Kidney epithelial cell (primary cell): ENCODE results near the gene XAGE2. TPM values are rescaled to one million over a fixed set of nuclear protein-coding genes. Genes with fewer than 3 reads are reported as not detected.

Experiments
- DNase-seq: peaks from one replicate; pipeline ENCODE4 v3.0.0-alpha.2; 2010; ENCODE audit warnings: low read depth
- H3K27me3 ChIP-seq: 2 replicates; pipeline ENCODE4 v1.6.0; 2011; ENCODE audit warnings: low read length; ENCODE audit not compliant: control insufficient read depth, insufficient read depth
- H3K36me3 ChIP-seq: 2 replicates; pipeline ENCODE4 v1.5.1; 2011; ENCODE audit warnings: low read length; ENCODE audit not compliant: control insufficient read depth, insufficient read depth
- H3K4me3 ChIP-seq: 2 replicates; pipeline ENCODE4 v1.5.1; 2011; ENCODE audit warnings: low read depth, mild to moderate bottlenecking, control low read depth, low read length
- CTCF ChIP-seq: IDR thresholded peaks from 2 replicates; pipeline ENCODE4 v1.5.1; 2011; ENCODE audit warnings: mild to moderate bottlenecking, moderate library complexity, low read length, control low read depth, inconsistent platforms; ENCODE audit not compliant: insufficient read depth, poor library complexity, severe bottlenecking
- total RNA-seq: library from RNA; depleted of rRNA; stranded (reverse); fragments of >200 nt; gene quantifications from 2 replicates; pipeline ENCODE4 v1.2.3, GENCODE V29; 2015

XAGE2 gene
- total RNA-seq, 1 donor from 2014 or later: not detected

GRCh38 chrX:52349681-52350080, 19.1 kb upstream of the XAGE2 start:
- Histone ChIP-seq H3K4me3 (no peak overlapping the region), H3K36me3 (no peaks in the 10 kb centered on the region), H3K27me3 (no peaks in the 10 kb centered on the region)
- TF ChIP-seq CTCF: no peak
- DNase-seq: no peak

DNA sequence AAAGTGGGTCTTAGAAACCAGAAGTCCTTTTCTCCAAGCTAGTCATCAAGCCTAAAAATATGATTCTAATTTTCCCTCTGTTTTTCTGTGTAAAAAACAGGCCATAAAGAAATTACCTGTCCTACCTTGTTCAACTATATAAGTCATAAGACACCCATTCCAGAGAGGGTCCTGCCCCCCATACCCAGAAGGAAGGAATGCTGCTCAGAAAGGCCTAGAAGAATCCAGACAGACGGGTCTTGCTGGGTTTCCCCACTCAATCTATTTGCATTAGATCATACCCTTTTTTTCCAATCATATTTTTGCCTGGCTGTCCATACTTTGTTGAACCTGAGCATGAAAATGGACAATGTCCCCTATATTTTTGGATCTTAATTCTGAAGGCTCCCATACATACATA, 16.3 kb upstream of the XAGE2 start:
- DNase-seq: no peak
- no peaks in the 10 kb centered on the region for H3K36me3 ChIP-seq
- TF ChIP-seq CTCF: no peak
- H3K4me3 ChIP-seq: no peak overlapping the region
- no peaks in the 10 kb centered on the region for H3K27me3 ChIP-seq

DNA sequence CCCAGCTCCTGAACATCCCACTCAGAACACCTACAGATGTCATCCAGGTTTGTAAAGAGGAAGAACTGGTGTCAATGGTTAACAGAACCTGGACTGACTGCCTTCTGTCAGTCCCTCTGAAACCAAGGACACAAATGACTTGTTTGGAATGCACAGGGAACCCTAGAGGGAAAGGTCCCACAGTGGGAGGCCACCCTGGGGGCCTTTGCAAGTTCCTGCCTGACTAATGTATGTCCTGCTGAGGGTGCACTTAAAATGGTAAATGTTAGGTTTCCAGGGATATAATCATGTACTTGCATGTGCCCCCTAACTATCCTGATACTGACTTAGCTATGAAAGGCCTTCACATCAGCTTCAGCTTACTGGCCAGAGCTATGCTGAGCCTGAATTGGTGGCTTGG, 15.0 kb upstream of the XAGE2 start:
- Histone ChIP-seq H3K27me3 (no peaks in the 10 kb centered on the region), H3K4me3 (no peak overlapping the region), H3K36me3 (no peaks in the 10 kb centered on the region)
- DNase-seq: no peak
- no peak for TF ChIP-seq CTCF

- Histone ChIP-seq H3K4me3 (no peak overlapping the region), H3K27me3 (no peaks in the 10 kb centered on the region), H3K36me3 (no peaks in the 10 kb centered on the region)
- no peak for TF ChIP-seq CTCF
- no peak for DNase-seq
Observed at GRCh38 chrX:52355108-52355507, 13.7 kb upstream of the XAGE2 start.

DNA sequence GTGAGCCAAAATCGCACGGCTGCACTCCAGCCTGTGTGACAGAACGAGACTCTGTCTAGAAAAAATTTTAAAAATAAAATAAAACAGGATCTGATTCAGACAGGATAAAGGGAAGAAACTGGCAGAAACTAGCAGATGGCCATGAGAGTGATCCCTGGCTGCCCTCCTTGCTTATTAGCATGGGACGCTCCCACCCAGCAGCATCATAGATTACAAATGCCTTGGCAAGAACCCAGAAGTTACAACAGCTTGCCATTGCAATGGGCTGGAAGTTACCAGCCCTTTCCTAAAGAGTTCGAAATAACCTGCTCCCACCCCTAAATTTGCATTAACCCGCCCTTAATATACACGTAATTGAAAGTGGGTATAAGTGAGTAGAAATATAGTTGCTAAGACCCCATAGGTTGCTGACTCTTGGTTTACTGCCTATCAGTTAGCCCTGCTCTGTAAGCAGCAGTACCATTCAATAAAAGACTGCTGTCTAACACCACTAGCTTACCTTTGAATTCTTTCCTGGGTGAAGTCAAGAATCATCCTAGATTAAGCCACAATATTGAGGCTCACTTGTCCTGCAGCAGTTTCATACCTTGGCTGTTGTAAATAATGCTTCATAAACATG, 9.1 kb upstream of the XAGE2 start:
- no peak for DNase-seq
- H3K27me3 ChIP-seq: no peaks in the 10 kb centered on the region
- no peak overlapping the region for H3K4me3 ChIP-seq
- no peaks in the 10 kb centered on the region for H3K36me3 ChIP-seq
- TF ChIP-seq CTCF: no peak

DNA sequence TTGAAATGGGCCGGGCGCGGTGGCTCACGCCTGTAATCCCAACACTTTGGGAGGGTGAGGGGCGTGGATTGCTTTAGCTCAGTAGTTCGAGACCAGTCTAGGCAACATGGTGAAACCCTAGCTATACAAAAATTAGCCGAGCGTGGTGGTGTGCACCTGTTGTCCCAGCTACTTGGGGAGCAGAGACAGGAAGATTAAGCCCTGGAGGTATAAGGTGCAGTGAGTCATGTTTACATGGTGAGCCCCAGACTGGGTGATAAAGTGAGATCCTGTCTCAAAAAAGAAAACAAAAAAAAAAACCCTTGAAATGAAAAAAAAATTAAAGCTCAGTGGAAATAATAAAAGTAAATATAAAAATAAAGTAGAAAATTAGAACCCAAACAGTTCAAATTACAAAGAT, 6.9 kb upstream of the XAGE2 start:
- no peak for DNase-seq
- H3K27me3 ChIP-seq: no peaks in the 10 kb centered on the region
- no peak for TF ChIP-seq CTCF
- H3K4me3 ChIP-seq: no peak overlapping the region
- H3K36me3 ChIP-seq: no peaks in the 10 kb centered on the region
